Fibroblast of mammary gland (primary cell): ENCODE measurements around the gene VEGFD.

Source experiments
- DNase-seq: peaks from one replicate; pipeline ENCODE4 v3.0.0-alpha.2; 2010; ENCODE audit warnings: low read depth
- H3K4me3 ChIP-seq: 2 replicates; pipeline ENCODE4 v1.5.1; 2011; ENCODE audit warnings: low read depth, mild to moderate bottlenecking, low read length, moderate library complexity; ENCODE audit not compliant: control insufficient read depth
- CTCF ChIP-seq: conservative IDR thresholded peaks from 2 replicates; pipeline ENCODE4 v1.5.1; 2011; ENCODE audit warnings: low read depth, low read length, inconsistent platforms; ENCODE audit not compliant: control insufficient read depth, insufficient read depth

Gene VEGFD

DNA sequence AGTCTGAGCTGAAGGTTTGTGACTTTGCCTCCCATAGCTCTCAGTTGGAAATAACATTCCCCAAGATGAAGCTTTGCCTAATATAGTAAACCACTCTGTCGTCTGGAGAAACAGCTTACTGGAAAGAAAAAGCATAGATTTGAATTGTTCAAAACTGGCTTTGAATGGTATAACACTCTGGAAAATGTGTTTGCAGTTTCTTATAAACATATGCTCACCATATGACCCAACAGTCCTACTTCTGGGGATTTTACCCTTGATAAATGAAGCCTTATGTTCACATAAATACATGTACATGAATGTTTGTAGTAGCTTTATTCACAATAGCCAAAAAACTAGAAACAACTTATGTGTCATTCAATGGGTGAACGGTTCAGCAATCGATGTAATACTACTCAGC, 10.2 kb downstream of the VEGFD start:
- peak; percentile 48 for DNase-seq
- no peak overlapping the region for H3K4me3 ChIP-seq
- no peak for TF ChIP-seq CTCF

GRCh38 chrX:15366506-15367352, 17.5 kb downstream of the VEGFD start:
- DNase-seq = no peak
- no peak for TF ChIP-seq CTCF

DNA sequence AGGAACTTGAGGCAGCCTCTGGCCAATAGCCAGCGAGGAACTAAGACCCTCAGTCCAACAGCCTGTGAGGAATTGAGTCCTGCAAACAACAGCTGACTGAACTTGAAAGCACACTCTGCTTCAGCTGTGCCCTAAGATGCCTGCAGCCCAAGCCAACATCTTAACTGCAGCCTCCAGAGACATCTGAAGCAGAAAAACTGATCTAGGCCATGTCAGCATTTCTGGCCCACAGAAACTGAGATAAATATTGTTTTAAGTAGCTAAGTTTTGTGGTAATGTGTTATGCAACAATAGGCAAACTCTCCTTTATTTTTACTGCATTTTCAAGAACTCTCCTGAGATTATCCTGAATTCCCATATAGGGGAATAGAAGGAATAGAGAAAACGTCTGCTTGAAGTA, 24.5 kb downstream of the VEGFD start:
- DNase-seq = peak; percentile 20
- no peak for TF ChIP-seq CTCF
- H3K4me3 ChIP-seq = no peak overlapping the region

More at GRCh38 chrX:15366506-15367352, 17.5 kb downstream of the VEGFD start:
- H3K4me3 ChIP-seq = no peak overlapping the region

DNA sequence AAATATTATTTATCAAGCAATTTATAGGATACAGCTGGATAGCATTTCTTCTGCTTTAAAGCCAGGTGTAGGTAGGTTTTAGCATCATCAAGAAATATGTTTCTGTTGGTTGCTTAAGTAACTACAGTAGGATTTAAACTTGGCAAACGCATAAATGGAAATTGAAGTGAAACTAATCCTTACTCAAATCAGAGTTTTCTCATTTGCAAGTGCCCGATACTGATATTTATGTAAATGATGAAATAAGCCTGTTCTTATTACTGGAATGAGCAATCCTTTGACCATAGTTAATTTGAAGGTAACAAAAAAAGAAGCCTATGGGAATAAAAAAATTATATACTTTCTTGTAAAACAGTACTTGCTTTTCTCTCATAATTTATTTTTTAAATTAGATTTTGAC, 25.7 kb downstream of the VEGFD start:
- no peak for DNase-seq
- no peak for TF ChIP-seq CTCF
- H3K4me3 ChIP-seq = no peak overlapping the region

- no peak for TF ChIP-seq CTCF
- H3K4me3 ChIP-seq = no peak overlapping the region
- peak; percentile 83 for DNase-seq
Measured at GRCh38 chrX:15356444-15356843, 27.8 kb downstream of the VEGFD start.

GRCh38 chrX:15350329-15350996, 33.8 kb downstream of the VEGFD start:
- DNase-seq = no peak
- no peak overlapping the region for H3K4me3 ChIP-seq
- no peak for TF ChIP-seq CTCF
